MM.1S (cell line): ENCODE results near the gene FOXL1.

Source experiments
- DNase-seq: peaks from one replicate; pipeline ENCODE4 v3.0.0-alpha.2; 2015
- H2AFZ ChIP-seq: fragments of 300-600 bp; sonication (generic); 2 replicates; pipeline ENCODE4 v1.6.0; 2016; ENCODE audit warnings: antibody characterized with exemption, low read length
- H3F3A ChIP-seq: fragments of 300-600 bp; sonication (generic); 2 replicates; pipeline ENCODE4 v1.6.1; 2016; ENCODE audit warnings: mild to moderate bottlenecking, antibody characterized with exemption, low read length, moderate library complexity, mixed read lengths; ENCODE audit not compliant: insufficient read depth
- H3K27ac ChIP-seq: fragments of 300-600 bp; sonication (generic); 2 replicates; pipeline ENCODE4 v1.5.1; 2016; ENCODE audit warnings: mild to moderate bottlenecking, low read length
- H3K27me3 ChIP-seq: fragments of 300-600 bp; sonication (generic); replicated peaks from 2 replicates; pipeline ENCODE4 v1.6.0; 2016; ENCODE audit warnings: low read length; ENCODE audit not compliant: insufficient read depth
- H3K36me3 ChIP-seq: fragments of 300-600 bp; sonication (generic); replicated peaks from 2 replicates; pipeline ENCODE4 v1.6.1; 2016; ENCODE audit warnings: mild to moderate bottlenecking, low read length, mixed read lengths; ENCODE audit not compliant: insufficient read depth
- H3K4me1 ChIP-seq: fragments of 300-600 bp; sonication (generic); 2 replicates; pipeline ENCODE4 v1.6.1; 2016; ENCODE audit warnings: low read length, mixed read lengths
- H3K4me2 ChIP-seq: fragments of 300-600 bp; sonication (generic); 2 replicates; pipeline ENCODE4 v1.6.0; 2016; ENCODE audit warnings: low read depth, low read length
- H3K4me3 ChIP-seq: fragments of 300-600 bp; sonication (generic); 2 replicates; pipeline ENCODE4 v1.5.1; 2016; ENCODE audit warnings: low read length, mixed read lengths
- H3K79me2 ChIP-seq: fragments of 300-600 bp; sonication (generic); 2 replicates; pipeline ENCODE4 v1.6.1; 2016; ENCODE audit warnings: mixed run types, low read length, mixed read lengths
- H3K9ac ChIP-seq: fragments of 300-600 bp; sonication (generic); 2 replicates; pipeline ENCODE4 v1.6.1; 2016; ENCODE audit warnings: low read length, mixed read lengths
- H3K9me2 ChIP-seq: fragments of 300-600 bp; sonication (generic); replicated peaks from 2 replicates; pipeline ENCODE4 v1.6.1; 2016; ENCODE audit warnings: mild to moderate bottlenecking, low read length, mixed read lengths; ENCODE audit not compliant: insufficient read depth
- H3K9me3 ChIP-seq: fragments of 300-600 bp; sonication (generic); replicated peaks from 2 replicates; pipeline ENCODE4 v1.6.1; 2016; ENCODE audit warnings: mild to moderate bottlenecking, low read length, mixed read lengths; ENCODE audit not compliant: insufficient read depth
- H4K20me1 ChIP-seq: fragments of 300-600 bp; sonication (generic); 2 replicates; pipeline ENCODE4 v1.6.1; 2016; ENCODE audit warnings: mild to moderate bottlenecking, low read length, moderate library complexity, mixed read lengths; ENCODE audit not compliant: insufficient read depth
- EZH2 ChIP-seq: fragments of 300-600 bp; sonication (generic); optimal IDR thresholded peaks from 2 replicates; pipeline ENCODE3; 2017; ENCODE audit warnings: low read depth, mild to moderate bottlenecking, antibody characterized with exemption, low read length, mixed read lengths
- EZH2phosphoT487 ChIP-seq: fragments of 300-600 bp; sonication (generic); IDR thresholded peaks from 2 replicates; pipeline ENCODE4 v1.6.1; 2018; ENCODE audit warnings: antibody characterized with exemption, low read length
- TF ChIP-seq, protein P1 (sequence below): fragments of 300-600 bp; sonication (generic); IDR thresholded peaks from 2 replicates; pipeline ENCODE4 v1.5.1; 2016; ENCODE audit warnings: antibody characterized with exemption, low read length, mixed read lengths

Gene FOXL1

DNA sequence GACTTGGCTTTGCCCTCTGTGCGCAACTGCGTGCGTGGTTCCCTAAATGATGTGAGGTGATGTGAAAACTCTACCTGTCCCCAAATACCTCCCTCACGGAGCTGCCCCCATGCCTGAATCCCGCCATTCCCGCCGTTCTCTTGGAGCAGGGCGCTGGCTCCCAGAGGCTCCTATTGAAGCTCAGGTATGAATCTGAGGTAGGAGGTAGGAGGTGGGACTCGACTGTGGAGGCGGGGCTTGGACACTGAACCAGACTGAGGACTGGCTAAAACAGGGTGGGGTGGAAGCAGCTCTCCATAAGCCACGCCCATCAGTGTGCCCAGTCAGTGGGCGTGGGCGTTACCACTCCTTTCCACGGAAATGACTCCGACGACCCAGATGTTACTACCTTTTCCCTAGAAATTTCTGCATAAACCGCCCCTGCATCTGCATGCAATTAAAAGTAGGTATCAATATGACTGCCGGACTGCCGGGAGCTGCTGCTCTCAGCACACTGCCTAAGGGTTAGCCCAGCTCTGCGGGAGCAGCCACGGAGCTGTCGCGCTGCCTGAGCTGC, 41.0 kb downstream of the FOXL1 start:
- H3K27ac ChIP-seq, result no peak overlapping the region
- no peaks in the 10 kb centered on the region for H3K36me3 ChIP-seq
- no peaks in the 10 kb centered on the region for H3K9me3 ChIP-seq
- DNase-seq, result no peak
- H3K4me3 ChIP-seq, result no peak overlapping the region
- no peaks in the 10 kb centered on the region for H3K4me1 ChIP-seq
- H3K27me3 ChIP-seq, result peaks cover 49% of the 10 kb centered on the region
- TF ChIP-seq, protein P1, sequence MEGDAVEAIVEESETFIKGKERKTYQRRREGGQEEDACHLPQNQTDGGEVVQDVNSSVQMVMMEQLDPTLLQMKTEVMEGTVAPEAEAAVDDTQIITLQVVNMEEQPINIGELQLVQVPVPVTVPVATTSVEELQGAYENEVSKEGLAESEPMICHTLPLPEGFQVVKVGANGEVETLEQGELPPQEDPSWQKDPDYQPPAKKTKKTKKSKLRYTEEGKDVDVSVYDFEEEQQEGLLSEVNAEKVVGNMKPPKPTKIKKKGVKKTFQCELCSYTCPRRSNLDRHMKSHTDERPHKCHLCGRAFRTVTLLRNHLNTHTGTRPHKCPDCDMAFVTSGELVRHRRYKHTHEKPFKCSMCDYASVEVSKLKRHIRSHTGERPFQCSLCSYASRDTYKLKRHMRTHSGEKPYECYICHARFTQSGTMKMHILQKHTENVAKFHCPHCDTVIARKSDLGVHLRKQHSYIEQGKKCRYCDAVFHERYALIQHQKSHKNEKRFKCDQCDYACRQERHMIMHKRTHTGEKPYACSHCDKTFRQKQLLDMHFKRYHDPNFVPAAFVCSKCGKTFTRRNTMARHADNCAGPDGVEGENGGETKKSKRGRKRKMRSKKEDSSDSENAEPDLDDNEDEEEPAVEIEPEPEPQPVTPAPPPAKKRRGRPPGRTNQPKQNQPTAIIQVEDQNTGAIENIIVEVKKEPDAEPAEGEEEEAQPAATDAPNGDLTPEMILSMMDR, result no peak
- TF ChIP-seq EZH2, result no peak
- no peak for TF ChIP-seq EZH2phosphoT487
- H2AFZ ChIP-seq, result no peak overlapping the region
- H3K79me2 ChIP-seq, result no peaks in the 10 kb centered on the region
- H3K4me2 ChIP-seq, result peak overlapping the region; percentile 9; the same call in 1 of the 2 replicates
- no peaks in the 10 kb centered on the region for H3F3A ChIP-seq
- no peaks in the 10 kb centered on the region for H3K9me2 ChIP-seq
- H3K9ac ChIP-seq, result no peak overlapping the region
- H4K20me1 ChIP-seq, result no peaks in the 10 kb centered on the region

DNA sequence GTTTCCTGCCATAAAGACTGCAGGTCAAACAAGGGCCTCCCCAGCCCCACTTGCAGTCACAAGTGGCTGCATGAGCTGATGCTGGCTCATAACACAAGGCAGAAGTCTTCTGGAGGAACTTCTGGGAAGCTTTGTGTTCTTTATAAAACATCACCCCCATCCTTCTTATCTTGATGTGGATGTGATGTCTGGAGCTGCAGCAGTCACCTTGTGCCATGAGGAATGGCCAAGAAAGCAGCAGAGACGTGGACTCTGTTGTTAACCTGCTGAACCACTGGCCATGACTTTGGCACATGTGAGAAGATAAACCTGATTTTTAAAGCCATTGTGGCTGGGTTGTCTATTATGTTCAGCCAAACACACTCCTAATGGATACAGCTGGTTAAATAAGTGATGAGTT, 41.8 kb downstream of the FOXL1 start:
- H3K4me1 ChIP-seq, result no peaks in the 10 kb centered on the region
- no peaks in the 10 kb centered on the region for H3F3A ChIP-seq
- no peak for DNase-seq
- TF ChIP-seq, protein P1, result no peak
- TF ChIP-seq EZH2, result no peak
- no peak for TF ChIP-seq EZH2phosphoT487
- H3K36me3 ChIP-seq, result no peaks in the 10 kb centered on the region
- no peak overlapping the region for H3K9ac ChIP-seq
- no peaks in the 10 kb centered on the region for H3K9me2 ChIP-seq
- H3K79me2 ChIP-seq, result no peaks in the 10 kb centered on the region
- no peak overlapping the region for H3K4me3 ChIP-seq
- H3K9me3 ChIP-seq, result no peaks in the 10 kb centered on the region
- H2AFZ ChIP-seq, result no peak overlapping the region
- no peaks in the 10 kb centered on the region for H4K20me1 ChIP-seq
- no peak overlapping the region for H3K4me2 ChIP-seq
- peaks cover 41% of the 10 kb centered on the region for H3K27me3 ChIP-seq
- no peak overlapping the region for H3K27ac ChIP-seq

DNA sequence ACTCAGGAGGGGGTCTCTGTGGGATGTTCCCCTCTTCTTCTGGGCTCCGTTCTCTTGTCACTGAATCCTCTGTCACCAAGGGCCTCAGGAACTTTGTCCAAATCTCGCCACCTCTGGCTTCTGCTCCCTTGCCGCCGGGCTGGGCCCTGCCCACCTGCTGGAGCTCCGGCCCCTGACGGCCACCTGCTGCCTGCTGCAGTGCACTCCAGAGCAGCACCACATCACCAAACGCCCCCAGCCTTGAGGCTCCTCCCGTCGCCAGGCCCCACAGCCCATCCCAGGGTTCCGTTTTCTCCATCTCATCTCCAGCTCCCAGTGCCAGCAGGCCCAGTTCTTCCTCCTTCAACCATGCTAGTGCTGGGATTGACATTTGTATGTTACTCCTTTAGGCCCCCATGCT, 43.6 kb downstream of the FOXL1 start:
- Histone ChIP-seq H3K36me3 (no peaks in the 10 kb centered on the region), H3K4me3 (no peak overlapping the region), H3K9ac (no peak overlapping the region), H4K20me1 (no peaks in the 10 kb centered on the region), H3F3A (no peaks in the 10 kb centered on the region), H3K9me3 (no peaks in the 10 kb centered on the region), H3K4me1 (no peaks in the 10 kb centered on the region), H3K79me2 (no peaks in the 10 kb centered on the region), H3K27me3 (peaks cover 24% of the 10 kb centered on the region), H3K9me2 (no peaks in the 10 kb centered on the region), H2AFZ (no peak overlapping the region), H3K4me2 (no peak overlapping the region), H3K27ac (no peak overlapping the region)
- TF ChIP-seq EZH2 (no peak), EZH2phosphoT487 (no peak)
- TF ChIP-seq, protein P1, result no peak
- no peak for DNase-seq
